Naive thymus-derived CD4-positive, alpha-beta T cell (primary cell): Measurements from ENCODE around the gene HLA-DMA. TPM values are rescaled to one million over a fixed set of nuclear protein-coding genes. Genes with fewer than 3 reads are reported as not detected.

ENCODE experiments used
- ATAC-seq: fragments of 150-1000 bp; cut with Tn5 transposase; 2 replicates; pipeline ENCODE4 v1.10.0; 2021; ENCODE audit warnings: mild to moderate bottlenecking, moderate library complexity
- CTCF ChIA-PET: fragments of 350-600 bp; sonication (Branson Sonifier 250); formaldehyde crosslinking; loops from one replicate; lab custom pipeline; 2021; ENCODE audit warnings: antibody characterized with exemption; lab: Charles Lee
- POLR2A ChIA-PET: fragments of 350-600 bp; sonication (Branson Sonifier 250); formaldehyde crosslinking; loops from one replicate; lab custom pipeline; 2021; ENCODE audit warnings: antibody characterized with exemption, inconsistent platforms; lab: Charles Lee
- DNase-seq, 9 donors: peaks; one replicate each; pipeline versions ENCODE4 v3.0.0 to v3.0.0-alpha.2; 2020 to 2022; ENCODE audit warnings: mixed read lengths in 1 of 9
- H3K27ac ChIP-seq: one replicate; pipeline ENCODE4 v1.7.0; 2013; ENCODE audit warnings: mild to moderate bottlenecking, low read depth, low read length, moderate library complexity
- H3K27me3 ChIP-seq, 2 donors: one replicate each; pipeline ENCODE4 v1.7.0; 2013; ENCODE audit warnings: low read length in 2 of 2, mild to moderate bottlenecking in 2 of 2, moderate library complexity in 2 of 2; ENCODE audit not compliant: control insufficient read depth in 2 of 2, insufficient read depth in 2 of 2
- H3K36me3 ChIP-seq, 3 experiments: 1 replicate in 2 of 3; 2 replicates in 1 of 3; pipeline ENCODE4 v1.7.0; 2013; ENCODE audit warnings: low read length in 3 of 3, mild to moderate bottlenecking in 3 of 3, moderate library complexity in 1 of 3; ENCODE audit not compliant: insufficient read depth in 3 of 3, control insufficient read depth in 2 of 3
- H3K4me1 ChIP-seq, 2 donors: one replicate each; pipeline ENCODE4 v1.7.0; 2013; ENCODE audit warnings: low read length in 2 of 2, mild to moderate bottlenecking in 2 of 2, moderate library complexity in 1 of 2; ENCODE audit not compliant: control insufficient read depth in 2 of 2, insufficient read depth in 2 of 2
- H3K4me3 ChIP-seq: 2 replicates; pipeline ENCODE4 v1.7.0; 2013; ENCODE audit warnings: mild to moderate bottlenecking, low read length
- H3K9me3 ChIP-seq, 3 experiments: 1 replicate in 2 of 3; 2 replicates in 1 of 3; pipeline ENCODE4 v1.7.0; 2013; ENCODE audit warnings: low read length in 3 of 3; ENCODE audit not compliant: control insufficient read depth in 2 of 3
- H3K27ac Mint-ChIP-seq, 9 donors: one replicate each; pipeline ENCODE4 v1.8.0; 2020 to 2022; ENCODE audit warnings: mixed read lengths in 9 of 9, mild to moderate bottlenecking in 8 of 9, moderate library complexity in 5 of 9, inconsistent platforms in 2 of 9
- H3K27me3 Mint-ChIP-seq, 5 donors: one replicate each; pipeline ENCODE4 v1.8.0; 2021 to 2022; ENCODE audit warnings: mixed read lengths in 5 of 5, mild to moderate bottlenecking in 1 of 5
- H3K36me3 Mint-ChIP-seq, 5 donors: one replicate each; pipeline ENCODE4 v1.8.0; 2020 to 2022; ENCODE audit warnings: mixed read lengths in 5 of 5, mild to moderate bottlenecking in 3 of 5, inconsistent platforms in 1 of 5
- H3K4me1 Mint-ChIP-seq, 7 donors: one replicate each; pipeline ENCODE4 v1.8.0; 2020 to 2022; ENCODE audit warnings: mixed read lengths in 7 of 7, mild to moderate bottlenecking in 3 of 7, inconsistent platforms in 1 of 7
- H3K4me3 Mint-ChIP-seq, 10 donors: one replicate each; pipeline ENCODE4 v1.8.0; 2020 to 2022; ENCODE audit warnings: mild to moderate bottlenecking in 10 of 10, mixed read lengths in 10 of 10, moderate library complexity in 6 of 10, inconsistent platforms in 2 of 10
- H3K9me3 Mint-ChIP-seq, 11 donors: one replicate each; pipeline ENCODE4 v1.8.0; 2020 to 2022; ENCODE audit warnings: mixed read lengths in 11 of 11, mild to moderate bottlenecking in 4 of 11, inconsistent platforms in 1 of 11, moderate library complexity in 1 of 11
- intact Hi-C, 2 donors: fragments of 100-400 bp; cut with micrococcal nuclease; formaldehyde crosslinking; loops; one replicate each; pipeline ENCODE4 v1.15.1; 2023
- polyA plus RNA-seq, 2 donors: library from polyadenylated mRNA; unstranded; fragments of 300-500 nt; fragmentation: Illumina TruSeq; gene quantifications; one replicate each; pipeline ENCODE4 v1.2.3, GENCODE V29; 2021
- total RNA-seq, 6 experiments: library from RNA in 5 of 6; stranded (reverse) in 5 of 6; gene quantifications; 1 replicate in 5 of 6; 2 replicates in 1 of 6; pipeline ENCODE4 v1.2.3 and lab custom pipeline; 2021 to 2026

HLA-DMA gene
- 100 to 1,000 TPM in 1 of 5 experiments, 10 to 100 TPM in 4; 12.5 to 120 (median 29.6) TPM for total RNA-seq
- polyA plus RNA-seq = 10 to 100 TPM; 19.3 to 25.6 TPM
- total RNA-seq (lab: John Stamatoyannopoulos, UW) = 8.3 reads per million, percentile 32 among the genes with 10 or more reads in this experiment

DNA sequence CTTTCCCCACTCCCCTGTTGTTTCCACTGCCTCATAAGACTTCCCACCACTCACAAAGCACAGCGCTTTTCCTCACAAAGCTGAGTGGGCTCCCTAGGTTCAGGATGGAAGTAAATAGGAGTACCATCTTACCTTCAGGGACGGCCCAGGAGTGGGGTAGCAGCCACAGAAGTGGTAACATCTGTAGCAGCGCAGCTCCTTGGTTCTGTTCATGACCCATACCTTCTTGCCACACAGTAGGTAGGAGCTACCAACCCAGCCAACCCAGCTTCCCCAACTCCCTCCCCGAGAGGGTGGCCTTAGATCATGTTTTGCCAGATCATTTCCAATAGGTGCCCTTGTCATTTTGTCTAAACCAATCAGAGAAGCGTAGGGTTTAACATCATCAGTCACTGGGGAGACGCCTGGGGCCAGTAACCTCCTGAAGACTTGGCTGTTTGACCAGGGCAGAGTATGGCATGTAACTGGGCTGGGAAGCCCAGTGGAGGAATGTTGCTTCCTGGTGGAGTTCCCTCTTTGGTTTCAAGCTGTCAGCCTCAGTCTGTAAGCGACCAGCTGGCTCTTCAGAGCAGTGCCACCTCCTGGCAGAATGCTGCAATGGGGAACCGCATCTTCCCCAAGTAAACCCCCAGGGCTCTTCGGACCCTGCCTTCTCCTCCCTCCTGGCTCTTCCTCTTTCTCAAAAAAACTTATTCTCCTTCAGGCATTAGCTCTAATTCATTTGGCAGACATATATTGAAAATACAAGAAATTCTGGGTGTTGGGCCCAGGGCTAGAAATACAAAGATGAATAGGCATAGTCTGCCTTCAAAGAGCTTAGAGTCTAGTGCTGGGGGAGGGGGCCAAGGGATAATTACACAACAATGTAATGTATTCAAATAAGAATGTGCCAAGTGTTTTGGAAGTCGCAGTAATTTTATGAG, at the start of gene HLA-DMA:
TSS of gene HLA-DMA (minus strand) at position 281 of the 923 bp plus-strand sequence. CDS start at position 220, 61 bp downstream.
- CTCF ChIA-PET = interaction anchor here (0.5 to 13.5 kb wide), 23 partner anchors 15 to 1708 kb away, joined by 3 to 411 read pairs (median 7); partner anchors contain the start of genes BRD2, HLA-DMB, PSMB8 and TAP2
- H3K4me1 ChIP-seq = peaks cover 21 to 23% of the 10 kb centered on the region in 2 donors
- peak within 1 kb of the TSS; percentile 64 for H3K4me3 ChIP-seq

DNA sequence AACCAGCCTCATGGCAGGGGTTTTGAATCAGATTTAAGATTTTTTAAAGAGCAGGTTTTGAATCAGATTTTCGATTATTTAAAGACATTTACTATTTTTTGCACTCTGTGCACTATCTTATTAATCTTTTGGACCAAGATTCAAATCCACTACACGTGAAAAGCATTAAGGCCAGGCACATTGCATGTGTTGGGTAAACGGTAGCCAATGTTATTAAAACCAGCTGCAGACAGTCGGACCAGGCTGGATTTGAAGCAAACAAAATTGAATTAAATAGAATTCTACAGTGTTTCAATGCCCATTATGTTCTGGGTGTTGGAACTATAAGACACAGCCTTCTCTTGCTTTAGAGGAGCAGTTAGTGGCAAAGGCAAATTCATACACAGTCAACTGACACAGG, 48.8 kb upstream of the HLA-DMA start:
- ATAC-seq (no peak), DNase-seq (no peak)
- intact Hi-C loops = no loop called here
- Mint-ChIP-seq H3K27ac (no peak overlapping the region), H3K27me3 (peaks cover 10 to 48% (median 25%) of the 10 kb centered on the region in 5 donors), H3K4me3 (no peak overlapping the region), H3K9me3 (no peaks in the 10 kb centered on the region), H3K36me3 (no peaks in the 10 kb centered on the region), H3K4me1 (peaks cover 7 to 13% (median 8%) of the 10 kb centered on the region in 7 donors)
- ChIA-PET CTCF (interaction anchor here (0.5 kb wide), 1 partner anchor 258 kb away, joined by 4 read pairs; no protein-coding TSS in a partner anchor), POLR2A (interaction anchor here (0.6 kb wide), 1 partner anchor 236 kb away, joined by 3 read pairs; no protein-coding TSS in a partner anchor)
- Histone ChIP-seq H3K36me3 (no peaks in the 10 kb centered on the region), H3K27ac (no peak overlapping the region), H3K4me3 (no peak overlapping the region), H3K4me1 (no peaks in the 10 kb centered on the region), H3K9me3 (no peaks in the 10 kb centered on the region), H3K27me3 (no peaks in the 10 kb centered on the region)

More for the DNA sequence above, at the start of gene HLA-DMA:
- POLR2A ChIA-PET = interaction anchor here (0.9 to 13.5 kb wide), 17 partner anchors 9 to 115 kb away, joined by 3 to 638 read pairs (median 6); partner anchors contain the start of genes BRD2, HLA-DMB, PSMB8 and PSMB9
- ATAC-seq = peak; percentile 96
- Mint-ChIP-seq H3K36me3 (peaks cover 0 to 8% (median 3%) of the 10 kb centered on the region in 5 donors), H3K4me3 (peak within 1 kb of the TSS; percentile 75 to 86 (median 82)), H3K4me1 (peaks cover 44 to 57% (median 48%) of the 10 kb centered on the region in 7 donors), H3K27ac (peak within 1 kb of the TSS; percentile 61 to 94 (median 88)), H3K27me3 (no peaks in the 10 kb centered on the region), H3K9me3 (no peaks in the 10 kb centered on the region)
- Histone ChIP-seq H3K9me3 (no peaks in the 10 kb centered on the region), H3K27ac (peak within 1 kb of the TSS; percentile 63), H3K36me3 (no peaks in the 10 kb centered on the region), H3K27me3 (no peaks in the 10 kb centered on the region)
- DNase-seq = peak; percentile 52 to 89 (median 83)
- intact Hi-C loops = loop anchor here (1.0 to 2.0 kb wide), 9 partner anchors 9 to 68 kb away; partner anchors contain the start of gene HLA-DMB (in 1 of the 2)

DNA sequence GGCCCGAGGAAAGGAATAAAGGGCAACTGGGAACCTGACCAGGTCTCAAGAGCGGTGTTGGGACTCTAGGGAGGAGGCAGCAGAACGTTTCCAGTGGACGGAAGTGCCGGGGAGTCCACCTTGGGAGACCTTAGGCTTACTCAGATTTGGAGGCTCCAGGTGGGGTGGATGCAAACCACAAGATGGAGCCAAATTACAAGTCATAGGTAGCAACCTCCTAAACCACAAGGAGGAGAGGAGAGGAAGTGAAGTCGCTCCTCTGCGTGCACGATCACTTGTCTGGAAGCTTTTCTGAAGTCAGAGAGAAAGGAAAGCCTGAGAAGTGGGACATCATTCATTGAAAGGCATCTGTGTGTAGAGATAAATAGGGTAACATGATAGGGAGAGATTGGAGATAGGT, 47.2 kb upstream of the HLA-DMA start:
- H3K27me3 ChIP-seq = no peaks in the 10 kb centered on the region
- POLR2A ChIA-PET = interaction anchor here (1.3 to 1.6 kb wide), 2 partner anchors 10 to 28 kb away, joined by 3 to 4 read pairs; partner anchors contain the start of gene HLA-DOA
- intact Hi-C loops = no loop called here
- no peak overlapping the region for H3K27ac ChIP-seq
- no peaks in the 10 kb centered on the region for H3K9me3 Mint-ChIP-seq
- H3K9me3 ChIP-seq = no peaks in the 10 kb centered on the region
- peak; percentile 70 for ATAC-seq
- H3K36me3 ChIP-seq = no peaks in the 10 kb centered on the region
- H3K4me3 Mint-ChIP-seq = peak overlapping the region in 4 of 10 donors; percentile 6 to 45 (median 20)
- H3K4me1 Mint-ChIP-seq = peaks cover 7 to 13% (median 8%) of the 10 kb centered on the region in 7 donors
- H3K27me3 Mint-ChIP-seq = peaks cover 10 to 58% (median 25%) of the 10 kb centered on the region in 5 donors
- DNase-seq = peak in 7 of 9 donors; percentile 22 to 58 (median 41)
- CTCF ChIA-PET = interaction anchor here (0.8 to 1.5 kb wide), 2 partner anchors 73 to 160 kb away, joined by 3 read pairs; no protein-coding TSS in a partner anchor
- H3K27ac Mint-ChIP-seq = peak overlapping the region in 2 of 9 donors; percentile 18 to 60
- no peaks in the 10 kb centered on the region for H3K4me1 ChIP-seq
- H3K36me3 Mint-ChIP-seq = no peaks in the 10 kb centered on the region
- no peak overlapping the region for H3K4me3 ChIP-seq

DNA sequence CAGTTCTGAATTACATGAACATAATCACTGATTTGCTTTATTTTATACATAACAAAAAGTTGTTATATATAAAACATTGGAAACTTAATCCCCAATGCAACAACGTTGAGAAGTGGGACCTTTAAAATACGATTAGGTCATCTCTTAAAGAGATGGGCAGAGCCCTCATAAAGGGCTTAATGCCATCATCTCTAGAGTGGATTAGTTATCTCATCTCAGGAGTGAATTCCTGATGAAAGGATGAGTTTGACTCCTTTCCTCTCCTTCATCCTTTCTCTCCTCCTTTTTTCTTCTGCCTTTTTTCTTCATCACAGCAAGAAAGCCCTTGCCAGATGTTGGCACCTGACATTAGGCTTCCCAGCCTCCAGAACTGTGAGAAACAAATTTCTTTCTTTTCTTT, 42.6 kb upstream of the HLA-DMA start:
- Mint-ChIP-seq H3K9me3 (no peaks in the 10 kb centered on the region), H3K4me1 (peaks cover 3 to 7% (median 6%) of the 10 kb centered on the region in 7 donors), H3K27me3 (peaks cover 0 to 45% (median 17%) of the 10 kb centered on the region in 5 donors), H3K4me3 (no peak overlapping the region), H3K36me3 (peaks cover 0 to 2% (median 0%) of the 10 kb centered on the region in 5 donors), H3K27ac (no peak overlapping the region)
- Histone ChIP-seq H3K4me3 (no peak overlapping the region), H3K27me3 (no peaks in the 10 kb centered on the region), H3K36me3 (no peaks in the 10 kb centered on the region), H3K27ac (no peak overlapping the region), H3K9me3 (no peaks in the 10 kb centered on the region), H3K4me1 (no peaks in the 10 kb centered on the region)
- ChIA-PET CTCF (interaction anchor here (0.6 to 0.7 kb wide), 2 partner anchors 34 to 1398 kb away, joined by 3 read pairs; no protein-coding TSS in a partner anchor), POLR2A (no interaction called here)
- intact Hi-C loops = no loop called here
- DNase-seq (no peak), ATAC-seq (no peak)

DNA sequence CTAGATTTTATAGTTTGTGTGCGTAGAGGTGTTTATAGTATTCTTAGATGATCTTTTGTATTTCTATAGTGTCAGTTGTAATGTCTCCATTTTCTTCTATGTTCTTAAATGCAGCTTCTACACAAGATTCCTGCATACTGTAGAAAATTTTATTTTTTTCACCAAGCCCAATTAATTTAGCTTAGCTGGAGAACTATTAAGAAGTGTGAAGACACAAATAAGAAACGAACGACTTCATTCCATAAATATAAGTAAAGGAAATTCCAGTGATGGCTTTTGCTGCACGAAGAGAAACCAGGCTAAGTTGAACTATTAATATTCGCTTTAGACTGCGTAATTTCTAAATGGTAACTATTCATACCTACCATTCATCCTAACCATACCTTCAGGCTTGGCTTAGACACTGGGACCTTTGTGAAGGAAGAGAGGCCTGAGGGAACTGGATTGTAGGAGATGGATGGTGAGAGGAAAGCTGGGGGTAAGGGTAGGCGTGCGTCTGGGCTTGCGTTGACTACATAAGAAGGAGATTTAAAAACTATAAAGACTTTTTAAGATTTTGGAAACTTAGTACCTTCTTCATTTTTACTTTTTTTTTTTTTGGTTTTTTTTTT, 40.6 kb upstream of the HLA-DMA start:
- H3K4me1 ChIP-seq = no peaks in the 10 kb centered on the region
- CTCF ChIA-PET = interaction anchor here (1.2 kb wide), 1 partner anchor 125 kb away, joined by 3 read pairs; no protein-coding TSS in a partner anchor
- H3K36me3 ChIP-seq = no peaks in the 10 kb centered on the region
- no peak overlapping the region for H3K27ac ChIP-seq
- H3K9me3 Mint-ChIP-seq = no peaks in the 10 kb centered on the region
- intact Hi-C loops = no loop called here
- no peak for DNase-seq
- H3K36me3 Mint-ChIP-seq = peaks cover 0 to 2% (median 0%) of the 10 kb centered on the region in 5 donors
- ATAC-seq = no peak
- H3K9me3 ChIP-seq = no peaks in the 10 kb centered on the region
- H3K4me3 ChIP-seq = no peak overlapping the region
- H3K27me3 Mint-ChIP-seq = peaks cover 0 to 39% (median 8%) of the 10 kb centered on the region in 5 donors
- no peak overlapping the region for H3K4me3 Mint-ChIP-seq
- POLR2A ChIA-PET = no interaction called here
- H3K27me3 ChIP-seq = no peaks in the 10 kb centered on the region
- H3K27ac Mint-ChIP-seq = no peak overlapping the region
- H3K4me1 Mint-ChIP-seq = no peaks in the 10 kb centered on the region

DNA sequence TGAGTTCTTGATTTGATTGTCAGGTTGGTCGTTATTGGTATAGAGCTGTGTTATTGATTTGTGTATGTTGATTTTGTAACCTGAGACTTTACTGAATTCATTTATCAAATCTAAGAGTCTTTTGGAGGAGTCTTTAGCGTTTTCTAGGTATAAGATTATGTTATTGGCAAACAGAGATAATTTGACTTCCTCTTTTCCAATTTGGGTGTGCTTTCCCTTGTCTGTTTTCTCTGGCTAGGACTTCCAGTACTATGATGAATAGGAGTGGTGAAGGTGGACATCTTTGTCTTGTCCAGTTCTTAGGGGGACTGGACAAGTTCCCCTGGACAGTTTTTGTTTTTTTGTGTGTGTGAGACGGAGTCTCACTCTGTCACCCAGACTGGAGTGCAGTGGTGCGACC, 39.1 kb upstream of the HLA-DMA start:
- no peak overlapping the region for H3K4me3 Mint-ChIP-seq
- Histone ChIP-seq H3K4me3 (no peak overlapping the region), H3K9me3 (no peaks in the 10 kb centered on the region), H3K4me1 (no peaks in the 10 kb centered on the region), H3K27me3 (no peaks in the 10 kb centered on the region), H3K27ac (no peak overlapping the region), H3K36me3 (no peaks in the 10 kb centered on the region)
- peaks cover 0 to 8% (median 0%) of the 10 kb centered on the region in 7 donors for H3K4me1 Mint-ChIP-seq
- intact Hi-C loops = no loop called here
- H3K36me3 Mint-ChIP-seq = peaks cover 0 to 2% (median 0%) of the 10 kb centered on the region in 5 donors
- POLR2A ChIA-PET = no interaction called here
- no peaks in the 10 kb centered on the region for H3K9me3 Mint-ChIP-seq
- CTCF ChIA-PET = interaction anchor here (0.7 kb wide), 1 partner anchor 571 kb away, joined by 4 read pairs; no protein-coding TSS in a partner anchor
- H3K27me3 Mint-ChIP-seq = peaks cover 0 to 32% (median 4%) of the 10 kb centered on the region in 5 donors
- no peak overlapping the region for H3K27ac Mint-ChIP-seq
- ATAC-seq (no peak), DNase-seq (no peak)
